Measurements from ENCODE around the gene TUBAL3. TPM values are rescaled to one million over a fixed set of nuclear protein-coding genes. Genes with fewer than 3 reads are reported as not detected.

The TUBAL3 gene
- total and polyA plus RNA-seq, 9 of the 15 experiments (the other 6 are each of a cell fraction or from before 2014, with no cell fraction given), result 5.5 to 10.1 (median 6.9) TPM

DNA sequence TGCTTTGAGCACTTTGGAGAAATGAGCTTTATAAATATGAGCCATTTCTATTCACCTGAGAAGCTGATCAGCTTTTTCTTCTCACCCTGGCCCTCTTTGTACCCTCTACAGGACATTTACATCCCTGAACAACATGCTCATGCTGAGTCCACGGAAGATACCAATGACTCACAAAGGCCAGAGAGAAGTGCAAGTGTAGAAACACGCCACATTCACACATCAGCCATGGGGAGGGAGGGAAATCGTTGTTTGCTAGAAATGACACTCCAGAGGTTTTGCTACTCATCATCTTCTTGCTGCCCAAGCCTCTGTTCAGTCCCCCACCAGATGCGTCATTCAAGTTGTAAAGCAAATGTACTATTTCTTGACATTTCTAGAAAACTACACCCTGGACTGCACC is 42.7 kb downstream of the TUBAL3 start:
- no peak overlapping the region for H2AFZ ChIP-seq (ENCODE audit: low read depth, low read length)
- CTCF ChIA-PET (ENCODE audit: low intra/inter-chr PET ratio), result no interaction called here
- intact Hi-C loops (cut with micrococcal nuclease), result no loop called here
- H3K9me3 ChIP-seq (replicated peaks; ENCODE audit: control insufficient read depth, insufficient read depth, low read depth, low read length), result no peaks in the 10 kb centered on the region
- H3K79me2 ChIP-seq (ENCODE audit: control insufficient read depth, insufficient read depth, low read length), result no peaks in the 10 kb centered on the region
- WGBS (ENCODE audit: insufficient coverage, low coverage, missing lambda C conversion rate), result 34% methylated on average over 4 of the region's 4 CpGs
- TF ChIP-seq ZNF586 (CRISPR knock-in tag; conservative IDR thresholded peaks at IDR 0.05), result no peak
- 0 out of 2 replicates have a peak, but pooled peaks have one; percentile 30 for TF ChIP-seq ZSCAN32 (CRISPR knock-in tag; IDR thresholded peaks at IDR 0.05)
- no peak for TF ChIP-seq CBFB (CRISPR knock-in tag; IDR thresholded peaks at IDR 0.05)
- TF ChIP-seq PTBP1 (IDR thresholded peaks at IDR 0.05; ENCODE audit: low read depth, low read length), result no peak
- FAIRE-seq, result peak; percentile 48
- in situ Hi-C loops (cut with MboI), result no loop called here
- H4K20me1 ChIP-seq (replicated peaks; ENCODE audit: control insufficient read depth, insufficient read depth, low read length), result no peaks in the 10 kb centered on the region
- POLR2A ChIA-PET, result no interaction called here
- peaks cover 3 to 8% of the 10 kb centered on the region in 2 experiments; a peak in 4 of 5 replicates for H3K4me1 ChIP-seq (replicated peaks in 1 of 2; ENCODE audit: control insufficient read depth in 2 of 2, insufficient read depth in 2 of 2, low read length in 2 of 2)
- H3K4me3 ChIP-seq, result no peak overlapping the region
- no peak overlapping the region for H3K4me2 ChIP-seq (ENCODE audit: insufficient read depth, low read length)
- no peak overlapping the region for H3K9ac ChIP-seq (ENCODE audit: insufficient read depth in 1 of 2, low read depth in 2 of 2, low read length in 2 of 2)
- H3K36me3 ChIP-seq (ENCODE audit: control insufficient read depth, insufficient read depth, low read length), result no peaks in the 10 kb centered on the region
- H3K27me3 ChIP-seq (ENCODE audit: control insufficient read depth in 2 of 2, insufficient read depth in 2 of 2, low read length in 2 of 2), result peaks cover 0 to 5% of the 10 kb centered on the region in 2 experiments; a peak in 3 of 5 replicates
- no peak for DNase-seq (ENCODE audit: extremely low read depth in 1 of 4, low spot score in 3 of 4)
- H3K9me1 ChIP-seq (ENCODE audit: control insufficient read depth, insufficient read depth, low read length), result no peaks in the 10 kb centered on the region
- no peak overlapping the region for H3K27ac ChIP-seq (ENCODE audit: extremely low read depth, low read depth, low read length)
- no peak for ATAC-seq
- BruUV-seq (replicated peaks), result no TSS peak

DNA sequence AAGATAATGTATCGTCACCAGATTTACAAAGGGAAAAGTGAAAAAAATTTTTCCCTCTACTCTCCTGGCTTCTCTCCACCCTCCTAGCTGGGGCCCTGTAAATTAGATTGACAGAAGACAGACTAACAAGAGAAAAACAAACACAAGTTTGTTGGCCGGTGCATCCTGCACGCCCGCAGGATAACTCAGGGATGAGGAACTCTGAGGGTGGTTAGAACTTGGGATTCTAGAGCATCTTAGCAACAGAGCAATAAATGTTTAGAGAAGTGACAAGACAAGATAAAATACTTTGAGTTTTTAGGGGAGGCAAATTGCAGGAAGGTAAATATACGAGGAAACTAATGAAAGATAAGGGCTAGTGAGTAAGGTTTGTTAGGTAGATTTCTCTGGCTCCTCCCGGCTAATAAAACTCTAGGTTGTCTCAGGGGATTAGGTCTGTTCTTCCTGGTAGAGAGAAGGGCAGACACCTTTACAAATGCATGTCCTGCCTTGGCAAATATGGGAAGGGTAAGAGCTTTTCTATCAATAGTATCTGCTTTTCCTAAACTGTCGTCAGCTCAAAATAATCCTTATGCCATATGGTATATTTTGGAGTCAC is 44.2 kb downstream of the TUBAL3 start:
- no peaks in the 10 kb centered on the region for H3K9me3 ChIP-seq (replicated peaks; ENCODE audit: control insufficient read depth, insufficient read depth, low read depth, low read length)
- H3K4me1 ChIP-seq (replicated peaks in 1 of 2; ENCODE audit: control insufficient read depth in 2 of 2, insufficient read depth in 2 of 2, low read length in 2 of 2), result peaks cover 0 to 5% of the 10 kb centered on the region in 2 experiments; a peak in 3 of 5 replicates
- WGBS (ENCODE audit: insufficient coverage, low coverage, missing lambda C conversion rate), result 18% methylated on average over 7 of the region's 7 CpGs
- ChIA-PET CTCF (ENCODE audit: low intra/inter-chr PET ratio) (interaction anchor here (0.9 kb wide), 1 partner anchor 511 kb away, joined by 3 read pairs; no protein-coding TSS in a partner anchor), POLR2A (interaction anchor here (0.6 to 1.2 kb wide), 3 partner anchors 12 to 309 kb away, joined by 3 to 6 read pairs (median 4); no protein-coding TSS in a partner anchor)
- no peak overlapping the region for H3K9ac ChIP-seq (ENCODE audit: insufficient read depth in 1 of 2, low read depth in 2 of 2, low read length in 2 of 2)
- no peak overlapping the region for H3K27ac ChIP-seq (ENCODE audit: extremely low read depth, low read depth, low read length)
- no peak for FAIRE-seq
- BruUV-seq (replicated peaks), result no TSS peak
- no peaks in the 10 kb centered on the region for H3K79me2 ChIP-seq (ENCODE audit: control insufficient read depth, insufficient read depth, low read length)
- no peaks in the 10 kb centered on the region for H3K9me1 ChIP-seq (ENCODE audit: control insufficient read depth, insufficient read depth, low read length)
- H3K4me3 ChIP-seq, result no peak overlapping the region
- DNase-seq (ENCODE audit: extremely low read depth in 1 of 4, low spot score in 3 of 4), result no peak
- no peaks in the 10 kb centered on the region for H4K20me1 ChIP-seq (replicated peaks; ENCODE audit: control insufficient read depth, insufficient read depth, low read length)
- H3K36me3 ChIP-seq (ENCODE audit: control insufficient read depth, insufficient read depth, low read length), result no peaks in the 10 kb centered on the region
- H3K4me2 ChIP-seq (ENCODE audit: insufficient read depth, low read length), result no peak overlapping the region
- ATAC-seq, result no peak
- in situ Hi-C loops (cut with MboI) (no loop called here), intact Hi-C loops (cut with micrococcal nuclease) (no loop called here)
- H2AFZ ChIP-seq (ENCODE audit: low read depth, low read length), result no peak overlapping the region
- H3K27me3 ChIP-seq (ENCODE audit: control insufficient read depth in 2 of 2, insufficient read depth in 2 of 2, low read length in 2 of 2), result peaks cover 0 to 2% of the 10 kb centered on the region in 2 experiments; a peak in 3 of 5 replicates
- no peak for TF ChIP-seq SAP30 (IDR thresholded peaks at IDR 0.05; ENCODE audit: borderline replicate concordance, insufficient read depth, low read depth, low read length, poor library complexity, severe bottlenecking)
- TF ChIP-seq ZFPM2 (CRISPR knock-in tag; IDR thresholded peaks at IDR 0.05), result no peak
- TF ChIP-seq ARID1B (IDR thresholded peaks at IDR 0.05), result no peak
- TF ChIP-seq NFYB (IDR thresholded peaks at IDR 0.05; ENCODE audit: extremely low read depth, insufficient read length), result no peak
- no peak for TF ChIP-seq GTF2E2 (tag; IDR thresholded peaks at IDR 0.05)
- TF ChIP-seq PHF8 (IDR thresholded peaks at IDR 0.05; ENCODE audit: borderline replicate concordance, low read length), result no peak
- TF ChIP-seq, protein P1, sequence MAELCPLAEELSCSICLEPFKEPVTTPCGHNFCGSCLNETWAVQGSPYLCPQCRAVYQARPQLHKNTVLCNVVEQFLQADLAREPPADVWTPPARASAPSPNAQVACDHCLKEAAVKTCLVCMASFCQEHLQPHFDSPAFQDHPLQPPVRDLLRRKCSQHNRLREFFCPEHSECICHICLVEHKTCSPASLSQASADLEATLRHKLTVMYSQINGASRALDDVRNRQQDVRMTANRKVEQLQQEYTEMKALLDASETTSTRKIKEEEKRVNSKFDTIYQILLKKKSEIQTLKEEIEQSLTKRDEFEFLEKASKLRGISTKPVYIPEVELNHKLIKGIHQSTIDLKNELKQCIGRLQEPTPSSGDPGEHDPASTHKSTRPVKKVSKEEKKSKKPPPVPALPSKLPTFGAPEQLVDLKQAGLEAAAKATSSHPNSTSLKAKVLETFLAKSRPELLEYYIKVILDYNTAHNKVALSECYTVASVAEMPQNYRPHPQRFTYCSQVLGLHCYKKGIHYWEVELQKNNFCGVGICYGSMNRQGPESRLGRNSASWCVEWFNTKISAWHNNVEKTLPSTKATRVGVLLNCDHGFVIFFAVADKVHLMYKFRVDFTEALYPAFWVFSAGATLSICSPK (IDR thresholded peaks at IDR 0.05; ENCODE audit: borderline replicate concordance), result no peak
- no peak for TF ChIP-seq CC2D1A (IDR thresholded peaks at IDR 0.05)

Measured in K562 (cell line).